HG03139 (cell line): ENCODE measurements around the gene RBM19.

Experiments used
- ATAC-seq: cut with Tn5 transposase; IDR thresholded peaks from one replicate; pipeline ENCODE4 v1.9.1; 2021; ENCODE audit not compliant: unreplicated experiment

RBM19 gene

DNA sequence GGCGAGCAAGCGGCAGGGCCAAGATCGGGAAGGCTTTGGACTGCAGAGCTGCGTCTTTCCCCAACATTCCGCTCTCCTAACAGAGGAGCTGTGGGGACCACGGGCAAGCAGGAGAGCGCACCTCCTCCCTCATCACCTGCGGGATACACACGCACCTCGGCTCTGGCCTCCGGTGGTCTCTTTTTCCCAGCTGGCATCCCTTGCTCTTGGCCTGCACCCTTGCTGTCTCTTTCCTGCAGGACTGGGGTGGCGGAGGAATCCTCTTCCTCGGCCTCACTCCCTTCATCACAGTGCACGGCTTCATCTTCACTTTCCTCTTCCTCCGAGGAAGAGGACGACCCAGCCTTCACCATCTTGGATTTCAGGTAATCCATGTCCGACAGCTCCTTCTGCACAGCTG is 8.5 kb downstream of the RBM19 start:
- ATAC-seq = no peak

DNA sequence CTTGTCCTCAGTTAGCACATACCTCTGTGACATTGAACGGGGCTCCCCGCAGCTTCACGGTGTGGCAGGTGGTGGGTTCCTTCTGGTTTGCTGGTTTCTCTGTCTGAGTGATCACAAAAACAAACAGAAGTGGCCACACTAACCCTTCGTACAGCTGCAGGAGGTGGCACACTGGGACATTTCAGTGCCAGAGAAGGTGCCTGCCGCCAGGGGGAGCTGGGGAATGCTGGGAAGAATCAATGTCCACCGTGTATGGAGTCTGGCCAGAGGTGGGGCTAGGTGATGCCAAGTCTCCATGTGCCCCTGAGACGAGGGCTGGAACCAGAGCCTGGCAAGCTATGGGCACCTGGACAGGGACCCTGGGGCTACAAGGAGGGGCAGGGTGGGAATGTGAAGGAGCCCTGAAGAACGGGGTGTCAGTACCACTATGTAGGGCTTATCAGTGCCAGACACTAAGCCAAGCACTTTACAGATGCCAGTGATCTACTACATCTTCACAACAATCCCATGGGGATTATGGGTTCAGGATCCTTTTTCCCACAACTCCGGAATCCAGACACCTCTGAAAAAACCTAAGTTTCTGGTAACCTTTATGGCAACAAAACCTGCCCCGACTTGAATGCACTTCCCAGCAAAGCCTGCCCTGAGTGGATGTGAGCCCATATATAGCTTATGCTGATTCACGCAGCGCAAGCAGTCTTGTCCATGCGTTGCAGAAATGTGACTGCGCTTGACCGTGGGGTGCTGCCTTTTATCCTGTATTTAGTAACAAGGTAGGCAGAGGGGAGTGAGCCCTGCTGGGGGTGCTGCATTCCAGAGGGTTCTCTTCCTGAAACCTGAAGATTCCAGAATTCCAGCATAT is 10.8 kb downstream of the RBM19 start:
- ATAC-seq = no peak

DNA sequence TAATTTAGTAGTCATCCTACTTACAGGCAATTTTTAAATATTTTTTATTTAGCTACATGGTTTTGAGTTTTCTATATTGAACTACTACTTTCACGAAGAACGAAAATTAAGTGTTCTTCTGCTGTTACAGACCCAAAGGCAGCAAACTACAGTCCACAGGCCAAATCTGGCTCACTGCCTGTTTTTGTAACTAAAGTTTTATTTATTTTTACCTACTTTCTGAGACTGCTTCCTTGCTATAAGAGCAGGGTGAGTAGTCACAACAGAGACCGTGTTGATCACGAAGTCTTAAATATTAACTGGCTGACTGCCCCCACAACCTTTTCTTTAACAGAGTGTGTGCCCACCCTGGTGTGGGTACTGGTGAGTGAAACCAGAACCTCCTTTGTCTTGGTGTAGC is 11.6 kb downstream of the RBM19 start:
- ATAC-seq = no peak

DNA sequence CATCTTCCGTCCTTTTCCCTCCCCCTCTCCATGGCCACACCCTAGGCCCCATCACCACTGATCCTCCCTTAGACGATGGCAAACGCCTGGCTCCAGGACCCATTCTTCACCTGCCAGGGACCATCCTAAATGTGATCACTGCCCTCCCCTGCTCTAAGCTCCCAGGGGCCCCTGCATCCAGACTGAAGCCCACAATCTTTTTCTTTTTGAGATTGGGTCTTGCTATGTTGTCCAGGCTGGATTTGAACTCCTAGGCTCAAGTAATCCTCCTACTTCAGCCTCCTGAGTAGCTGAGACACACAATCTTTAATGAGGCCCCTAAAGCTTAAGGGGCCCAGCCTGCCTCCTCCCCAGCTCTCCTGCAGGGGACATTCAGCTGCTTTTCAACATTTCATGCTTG is 15.3 kb downstream of the RBM19 start:
- ATAC-seq = no peak

DNA sequence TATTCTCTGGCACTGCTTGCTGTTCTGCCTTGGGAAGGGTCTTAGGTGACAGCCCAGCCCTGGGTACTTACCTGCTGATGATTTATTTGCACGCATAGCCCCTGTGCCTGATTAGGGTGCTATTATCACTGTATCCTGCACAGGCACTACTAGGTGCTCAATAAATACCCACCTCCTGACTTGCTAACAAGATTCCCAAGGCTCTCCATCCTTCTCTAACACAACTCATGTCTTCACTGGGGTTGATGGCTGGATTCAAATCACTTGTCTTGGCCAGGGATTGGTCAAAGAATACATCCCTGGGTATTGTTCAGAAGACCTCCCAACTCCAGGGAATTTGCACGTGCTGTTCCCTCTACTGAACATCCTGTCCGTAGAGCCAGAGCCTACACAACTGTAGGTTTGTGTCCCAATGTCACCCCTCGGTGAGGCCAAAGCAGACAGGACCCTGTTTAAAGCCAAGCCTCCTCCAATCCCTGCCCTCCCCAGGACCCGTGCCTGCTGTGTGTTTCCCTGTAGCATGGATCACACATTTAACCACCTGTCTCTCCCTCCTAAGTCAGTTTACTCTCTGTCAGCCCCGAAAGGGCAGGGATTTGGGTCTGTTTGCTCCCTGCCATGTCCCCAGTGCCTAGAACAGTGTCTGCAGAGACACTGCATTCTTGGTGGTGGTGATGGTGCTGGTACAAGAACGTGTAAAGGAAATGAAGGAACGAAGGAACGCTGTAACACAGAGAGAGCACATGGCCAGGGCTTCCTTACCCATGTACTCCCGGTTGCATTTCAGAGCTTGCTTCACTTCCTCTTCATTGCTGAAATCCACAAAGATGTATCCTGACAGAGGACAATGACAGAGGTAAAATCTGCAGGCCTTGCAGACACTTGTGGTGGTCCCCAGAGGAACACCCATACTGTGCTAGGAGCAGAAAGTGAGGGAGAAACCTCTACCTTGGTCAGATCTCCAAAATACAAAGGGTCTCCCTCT is 16.5 kb downstream of the RBM19 start:
- ATAC-seq = no peak

DNA sequence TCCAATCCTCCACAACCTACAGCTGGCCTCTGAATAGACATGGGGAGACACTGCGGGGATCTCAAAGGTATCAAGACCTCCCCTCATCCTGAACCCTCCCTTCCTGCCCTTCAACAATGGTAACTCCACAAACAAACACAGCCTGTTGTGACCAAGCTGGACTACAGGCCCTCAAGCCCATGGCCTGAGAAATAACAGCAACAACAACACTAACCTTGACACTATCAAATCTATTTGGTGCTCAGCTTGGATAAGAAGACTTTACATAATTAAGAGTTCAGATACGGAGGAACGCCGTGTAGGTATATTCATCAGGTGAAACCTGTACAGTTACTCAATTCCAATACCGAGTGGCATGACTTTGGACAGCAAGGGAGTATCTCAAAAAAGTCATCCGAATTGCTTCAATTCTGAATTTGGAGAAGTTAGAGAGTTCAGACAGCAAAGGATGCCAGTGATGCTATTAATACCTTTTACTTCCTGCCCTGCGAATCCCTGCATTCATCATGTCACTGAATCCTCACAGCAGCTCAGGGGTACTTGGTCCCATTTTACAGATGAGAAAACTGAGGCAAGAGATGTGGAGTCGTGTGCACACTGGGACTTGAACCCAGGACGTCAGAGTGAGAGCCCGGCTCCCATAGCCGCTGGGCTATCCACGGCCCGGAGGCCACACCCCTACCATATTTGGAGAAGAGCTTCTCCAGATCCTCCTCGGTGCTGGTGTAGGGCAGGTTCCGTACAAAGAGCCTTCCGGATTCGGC is 17.8 kb downstream of the RBM19 start:
- ATAC-seq = no peak

DNA sequence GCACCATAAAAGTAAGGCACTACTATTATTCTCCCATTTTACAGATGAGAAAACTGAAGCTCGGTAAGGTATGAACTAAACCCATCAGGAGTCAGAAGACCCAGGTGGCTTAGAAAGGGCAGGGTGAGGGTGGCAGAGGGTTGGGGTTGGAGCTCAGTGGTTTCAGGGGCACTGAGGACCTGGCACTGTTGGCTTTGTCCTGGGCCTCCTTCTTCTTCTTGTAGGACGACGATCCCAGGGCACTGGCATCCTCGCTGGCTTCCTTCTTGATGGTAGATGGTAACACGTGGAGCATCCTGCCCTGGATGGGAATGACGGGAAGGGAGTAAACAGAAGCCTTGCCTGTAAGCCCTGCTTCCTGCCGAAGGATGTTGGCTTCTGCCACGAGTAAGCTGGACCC is 19.9 kb downstream of the RBM19 start:
- ATAC-seq = no peak

DNA sequence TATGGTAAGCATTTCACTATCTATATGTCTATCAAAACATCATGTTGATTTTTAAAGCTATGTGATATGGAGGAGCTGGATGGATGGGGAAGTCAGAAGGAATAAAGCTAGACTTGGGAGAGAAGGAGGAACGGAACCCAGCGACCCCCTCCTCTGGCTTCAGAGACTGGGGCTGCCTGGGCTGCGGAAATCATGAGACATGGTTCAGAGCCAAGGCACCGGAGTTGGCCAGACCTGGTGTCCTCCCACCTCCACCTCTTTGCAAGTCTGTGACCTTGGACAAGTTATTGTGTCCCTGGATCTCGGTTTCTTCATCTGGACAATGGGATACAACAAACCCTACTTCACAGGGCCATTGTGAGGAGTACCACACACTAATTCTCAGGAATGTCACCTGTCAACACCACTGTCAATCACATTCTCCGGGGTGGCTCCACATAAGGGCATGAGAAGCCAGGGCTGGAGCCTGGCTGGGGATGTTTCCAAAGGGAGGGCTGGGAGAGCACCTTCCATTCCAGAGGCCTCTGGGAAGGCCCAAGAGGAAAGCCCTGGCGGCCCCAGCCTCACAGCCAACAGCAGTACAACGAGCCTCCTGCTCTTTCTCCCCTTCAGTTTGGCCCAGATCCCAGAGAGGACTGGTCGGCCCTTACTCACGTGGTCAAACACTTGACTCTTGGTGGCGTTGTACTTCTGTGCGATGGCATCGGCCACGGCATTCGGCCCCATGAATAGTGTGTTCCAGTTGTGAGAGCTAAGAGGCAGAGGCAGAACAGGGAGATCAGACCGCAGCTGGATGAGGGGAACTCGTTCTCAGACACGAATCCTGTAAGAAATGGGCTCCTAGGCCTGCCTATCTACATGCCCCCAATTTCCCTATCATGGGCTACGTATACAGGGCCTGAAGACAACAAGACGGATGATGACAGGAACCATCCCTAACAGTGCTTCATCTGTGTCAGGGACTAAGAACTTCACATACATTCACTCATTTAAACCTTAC is 20.7 kb downstream of the RBM19 start:
- ATAC-seq = no peak

DNA sequence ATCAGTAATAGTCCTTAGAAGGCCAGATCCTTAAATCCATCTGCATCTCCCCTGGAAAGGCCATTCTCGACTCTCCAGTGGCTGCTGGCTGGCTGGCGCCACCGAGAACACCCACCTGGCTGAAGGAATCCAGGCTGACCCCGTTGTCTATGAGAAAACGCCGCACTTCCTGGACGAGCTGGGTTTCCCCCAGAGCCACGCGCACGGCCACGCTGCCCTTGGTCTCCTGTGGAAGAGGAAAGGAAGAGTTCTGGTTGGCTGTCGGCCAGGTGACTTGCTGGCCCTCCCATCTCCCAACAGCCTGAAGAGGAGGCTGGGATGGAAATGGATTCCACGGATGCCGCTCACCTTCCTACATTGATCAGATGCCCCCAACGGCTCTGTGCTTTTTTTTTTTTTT is 23.9 kb downstream of the RBM19 start:
- no peak for ATAC-seq

DNA sequence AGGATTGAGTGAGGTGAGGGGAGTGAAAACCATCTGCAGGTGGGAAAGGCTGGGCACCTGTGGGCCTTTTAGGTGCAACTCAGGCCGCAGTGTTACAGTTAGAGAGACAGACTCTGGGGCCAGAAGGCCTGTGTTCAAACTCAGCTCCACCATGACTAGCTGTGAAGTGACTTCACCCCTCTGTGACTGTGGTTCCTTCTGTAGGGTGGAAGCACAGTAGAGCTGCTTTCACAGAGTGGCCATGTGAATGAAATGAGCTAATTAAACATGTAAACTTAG is 25.0 kb downstream of the RBM19 start:
- ATAC-seq = no peak

DNA sequence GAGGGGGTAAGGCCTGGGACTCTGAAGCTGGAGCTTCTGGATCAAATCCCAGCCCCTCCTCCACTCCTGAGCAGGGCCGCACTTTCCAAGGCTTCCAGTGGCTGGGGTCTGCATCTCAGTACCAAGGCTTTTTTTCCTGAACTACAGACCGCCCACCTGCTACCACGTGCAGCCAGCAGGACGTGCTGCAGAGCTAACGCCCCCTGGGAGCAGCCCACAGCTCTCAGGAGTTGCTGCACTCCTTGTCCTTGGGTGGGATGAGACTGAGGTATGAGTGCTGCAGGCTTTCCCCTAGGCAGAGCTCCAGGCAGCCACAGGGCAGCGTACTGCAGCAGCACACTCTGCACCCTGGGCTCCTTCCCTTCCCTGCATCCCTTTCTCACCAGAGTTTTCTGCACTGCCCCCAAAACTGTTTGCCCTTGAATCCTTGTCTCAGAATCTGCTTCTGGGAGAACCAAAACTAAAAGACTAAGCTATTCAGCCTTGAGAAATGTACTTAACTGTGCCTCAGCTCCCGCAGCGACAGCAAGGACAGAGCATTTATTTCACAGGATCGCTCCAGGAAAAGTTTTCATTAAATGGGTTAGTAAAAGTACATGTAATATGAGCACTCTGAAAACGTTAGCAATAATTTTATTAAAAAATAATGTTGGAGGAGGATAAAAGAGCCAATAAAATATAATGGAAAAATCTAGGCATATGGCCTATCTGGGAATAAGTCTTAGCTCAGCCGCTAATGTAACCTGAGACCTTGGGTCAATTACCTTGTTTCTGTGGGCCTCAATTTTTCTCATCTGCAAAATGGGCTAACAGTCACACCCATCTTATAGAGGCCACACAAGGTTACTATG is 25.5 kb downstream of the RBM19 start:
- ATAC-seq = no peak

DNA sequence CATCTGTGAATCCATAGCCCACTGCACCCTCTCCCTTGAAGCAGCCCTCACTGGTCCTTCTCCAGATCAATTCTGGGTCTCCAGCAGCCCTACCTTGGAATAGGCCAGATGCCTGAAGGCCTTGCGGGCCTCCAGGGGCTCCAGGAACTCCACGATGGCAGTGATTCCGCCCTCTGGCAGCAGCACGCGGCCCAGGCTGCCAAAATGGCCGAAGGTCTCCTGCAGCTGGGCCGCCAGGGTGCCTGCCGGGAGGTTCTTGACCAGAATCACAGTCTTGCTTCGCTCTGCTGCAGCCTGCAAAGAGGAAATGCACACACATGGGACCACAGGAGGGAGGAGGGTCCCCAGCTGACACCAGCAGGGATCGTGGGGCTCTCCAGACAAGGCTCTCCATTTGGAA is 26.3 kb downstream of the RBM19 start:
- no peak for ATAC-seq

DNA sequence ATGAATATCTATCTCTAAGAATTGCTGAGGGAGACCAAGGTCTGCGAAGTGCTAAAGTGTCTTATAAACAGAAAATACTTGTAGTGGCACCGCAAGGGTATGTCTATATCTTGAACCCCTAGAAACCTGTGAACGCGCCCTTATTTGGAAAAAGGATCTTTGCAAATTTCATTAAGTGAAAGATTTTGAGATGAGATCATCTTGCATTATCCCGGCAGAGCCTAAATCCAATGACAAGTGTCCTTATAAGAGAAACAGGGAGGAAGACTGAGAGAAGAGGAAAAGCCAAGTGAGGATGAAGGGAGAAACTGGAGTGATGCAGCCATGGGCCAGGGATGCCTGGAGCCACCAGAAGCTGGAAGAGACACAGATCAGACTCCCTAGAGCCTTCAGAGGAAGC is 27.7 kb downstream of the RBM19 start:
- ATAC-seq = no peak

DNA sequence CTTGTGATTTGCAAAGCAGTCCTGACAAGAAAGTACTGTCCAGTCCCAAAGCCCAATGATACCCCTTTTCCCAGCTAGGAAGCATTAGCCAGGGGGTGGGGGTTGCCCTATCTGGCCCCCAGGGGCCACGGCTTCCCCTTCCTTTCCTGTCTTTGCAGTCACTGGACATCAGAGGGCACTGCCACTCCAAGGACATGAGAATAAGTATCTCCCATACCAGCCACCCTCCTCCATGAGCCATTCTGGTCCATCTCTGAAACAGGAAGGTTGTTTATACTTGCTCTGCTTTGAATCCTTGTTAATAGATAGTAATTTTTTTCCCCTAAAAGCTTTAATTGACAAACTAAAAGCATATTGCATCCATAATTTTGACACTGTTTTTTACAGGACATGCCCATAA is 29.7 kb downstream of the RBM19 start:
- no peak for ATAC-seq

DNA sequence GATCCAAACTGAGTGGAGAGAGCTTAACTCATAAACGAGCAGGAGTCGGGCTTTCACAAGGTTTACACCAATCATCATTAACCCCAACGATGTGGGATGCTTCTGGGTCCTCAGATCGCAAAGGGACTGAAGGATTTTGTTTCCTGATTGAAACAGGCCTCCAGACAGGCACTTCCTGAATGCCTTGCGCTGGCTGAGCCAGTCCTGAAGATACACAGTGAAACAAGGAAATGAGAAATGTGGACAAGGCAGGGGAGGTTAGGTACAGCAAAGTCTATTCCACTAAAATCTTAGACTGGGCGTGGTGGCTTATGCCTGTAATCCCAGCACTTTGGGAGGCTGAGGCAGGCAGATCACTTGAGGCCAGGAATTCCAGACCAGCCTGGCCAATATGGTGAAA is 30.7 kb downstream of the RBM19 start:
- ATAC-seq = no peak

DNA sequence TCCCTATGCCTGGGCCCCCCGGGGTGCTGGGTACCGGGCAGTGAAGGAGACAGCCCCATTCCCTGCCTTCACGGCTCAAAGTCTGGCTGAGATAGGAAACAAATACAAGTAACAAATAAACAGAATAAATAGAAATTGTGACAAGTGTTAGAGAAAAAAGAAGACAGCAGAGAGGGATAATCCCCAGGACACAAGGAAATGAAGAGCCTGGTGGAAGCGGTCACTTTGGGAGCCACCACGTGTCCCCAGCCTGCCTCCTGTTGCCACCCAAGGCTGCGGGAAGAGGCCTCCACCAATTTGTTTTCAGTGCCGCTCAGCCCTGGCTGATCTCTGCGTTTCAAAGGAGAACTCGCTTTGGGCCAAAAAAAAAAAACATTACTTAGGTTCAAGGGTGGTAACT is 31.2 kb downstream of the RBM19 start:
- no peak for ATAC-seq

DNA sequence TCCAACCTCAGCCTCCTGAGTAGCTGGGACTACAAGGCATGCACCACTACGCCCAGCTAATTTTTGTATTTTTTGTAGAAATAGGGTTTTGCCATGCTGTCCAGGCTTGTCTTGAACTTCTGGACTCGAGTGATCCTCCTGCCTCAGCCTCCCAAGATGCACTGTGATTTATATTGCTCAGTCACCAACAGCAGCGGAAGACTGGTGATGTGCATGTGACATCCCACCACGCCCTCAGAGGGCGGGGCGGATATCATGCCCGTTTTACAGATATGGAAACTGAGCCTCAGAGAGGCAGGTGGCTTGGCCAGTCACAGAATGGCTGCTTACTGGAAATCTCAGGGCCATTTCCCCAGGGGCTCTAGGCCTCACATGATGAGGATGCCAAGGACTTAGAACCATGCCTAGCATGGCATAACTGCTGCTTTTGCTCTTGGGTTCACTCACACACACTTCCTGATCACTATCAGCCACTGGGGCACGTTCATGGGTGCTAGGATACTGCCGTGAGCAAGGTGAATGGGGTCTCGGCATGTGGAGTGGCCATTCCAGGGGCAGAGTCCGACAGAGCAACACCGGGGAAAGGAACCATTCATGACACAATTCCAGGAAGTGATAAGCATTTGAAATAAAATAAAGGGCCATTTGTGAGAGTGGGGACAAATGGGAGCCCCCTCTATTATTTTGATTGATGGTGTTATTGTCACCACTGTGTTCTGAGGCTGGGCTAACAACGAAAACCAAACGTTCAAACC is 31.9 kb downstream of the RBM19 start:
- no peak for ATAC-seq

DNA sequence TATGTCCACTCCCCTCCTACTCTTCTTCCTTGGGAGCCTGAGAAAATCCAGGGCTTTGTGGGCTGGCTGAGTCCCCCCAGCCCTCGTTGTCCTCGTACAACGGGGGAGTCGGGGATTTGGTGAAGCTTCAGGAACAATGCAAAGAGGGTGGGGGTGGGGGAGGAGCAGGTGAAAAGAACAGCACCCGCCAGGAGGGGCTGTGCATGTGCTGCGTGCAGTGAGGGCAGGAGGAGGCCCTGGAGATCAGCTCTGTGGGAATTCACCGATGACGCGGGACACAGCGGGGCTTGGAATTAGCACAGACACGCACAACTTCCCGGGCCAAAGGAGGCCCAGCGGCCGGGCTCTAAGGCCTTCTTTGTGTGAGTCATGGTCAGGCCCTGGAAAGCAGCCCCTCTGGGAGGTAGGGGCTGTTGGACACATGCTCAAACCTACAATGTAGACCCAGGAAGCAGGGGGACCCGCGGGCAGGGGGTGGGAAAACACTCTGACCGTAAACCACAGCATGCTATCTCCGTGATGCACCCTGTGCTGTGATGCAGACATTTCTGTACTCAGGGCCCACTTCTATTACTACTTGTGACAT is 32.8 kb downstream of the RBM19 start:
- no peak for ATAC-seq
